Suprapubic skin (tissue), 3 donors: ENCODE data around the gene TUBB.

ENCODE experiments used
- EP300 ChIP-seq: sonication (generic); formaldehyde crosslinking; IDR thresholded peaks from one replicate; pipeline ENCODE4 v1.6.1; 2017; ENCODE audit warnings: antibody characterized with exemption
- POLR2A ChIP-seq, 2 donors: fragments of 450-650 bp; IDR thresholded peaks; one replicate each; pipeline ENCODE4 v1.6.1; 2017; ENCODE audit warnings: antibody characterized with exemption in 2 of 2, mild to moderate bottlenecking in 2 of 2, moderate library complexity in 2 of 2
- TF ChIP-seq, protein P1 (sequence below), 2 donors: fragments of 200-600 bp in 1 of 2; fragments of 450-650 bp in 1 of 2; sonication (generic) in 1 of 2; IDR thresholded peaks; one replicate each; pipeline ENCODE4 v1.5.1; 2016 to 2019; ENCODE audit warnings: antibody characterized with exemption in 2 of 2, mild to moderate bottlenecking in 1 of 2, moderate library complexity in 1 of 2

DNA sequence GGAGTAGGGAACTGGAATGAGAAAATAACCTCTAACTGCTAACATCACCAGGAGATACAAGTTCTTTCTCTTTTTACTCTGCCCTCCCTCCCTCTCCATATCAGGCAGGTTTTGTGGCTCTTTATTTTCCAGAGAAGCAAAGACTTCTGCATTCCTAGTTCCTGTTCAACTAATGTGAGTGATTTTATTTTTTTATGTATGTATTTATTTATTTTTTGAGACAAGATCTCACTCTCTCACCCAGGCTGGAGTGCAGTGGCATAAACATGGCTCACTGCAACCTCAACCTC is 30.2 kb downstream of the TUBB start:
- TF ChIP-seq, protein P1, sequence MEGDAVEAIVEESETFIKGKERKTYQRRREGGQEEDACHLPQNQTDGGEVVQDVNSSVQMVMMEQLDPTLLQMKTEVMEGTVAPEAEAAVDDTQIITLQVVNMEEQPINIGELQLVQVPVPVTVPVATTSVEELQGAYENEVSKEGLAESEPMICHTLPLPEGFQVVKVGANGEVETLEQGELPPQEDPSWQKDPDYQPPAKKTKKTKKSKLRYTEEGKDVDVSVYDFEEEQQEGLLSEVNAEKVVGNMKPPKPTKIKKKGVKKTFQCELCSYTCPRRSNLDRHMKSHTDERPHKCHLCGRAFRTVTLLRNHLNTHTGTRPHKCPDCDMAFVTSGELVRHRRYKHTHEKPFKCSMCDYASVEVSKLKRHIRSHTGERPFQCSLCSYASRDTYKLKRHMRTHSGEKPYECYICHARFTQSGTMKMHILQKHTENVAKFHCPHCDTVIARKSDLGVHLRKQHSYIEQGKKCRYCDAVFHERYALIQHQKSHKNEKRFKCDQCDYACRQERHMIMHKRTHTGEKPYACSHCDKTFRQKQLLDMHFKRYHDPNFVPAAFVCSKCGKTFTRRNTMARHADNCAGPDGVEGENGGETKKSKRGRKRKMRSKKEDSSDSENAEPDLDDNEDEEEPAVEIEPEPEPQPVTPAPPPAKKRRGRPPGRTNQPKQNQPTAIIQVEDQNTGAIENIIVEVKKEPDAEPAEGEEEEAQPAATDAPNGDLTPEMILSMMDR (IDR thresholded peaks at IDR 0.05): no peak
- TF ChIP-seq POLR2A (IDR thresholded peaks at IDR 0.05): no peak
- no peak for TF ChIP-seq EP300
